ENCODE measurements around the gene POGLUT2. TPM values are rescaled to one million over a fixed set of nuclear protein-coding genes. Genes with fewer than 3 reads are reported as not detected.

The POGLUT2 gene
- total RNA-seq, 1 donor from 2014 or later: 28.5 TPM

DNA sequence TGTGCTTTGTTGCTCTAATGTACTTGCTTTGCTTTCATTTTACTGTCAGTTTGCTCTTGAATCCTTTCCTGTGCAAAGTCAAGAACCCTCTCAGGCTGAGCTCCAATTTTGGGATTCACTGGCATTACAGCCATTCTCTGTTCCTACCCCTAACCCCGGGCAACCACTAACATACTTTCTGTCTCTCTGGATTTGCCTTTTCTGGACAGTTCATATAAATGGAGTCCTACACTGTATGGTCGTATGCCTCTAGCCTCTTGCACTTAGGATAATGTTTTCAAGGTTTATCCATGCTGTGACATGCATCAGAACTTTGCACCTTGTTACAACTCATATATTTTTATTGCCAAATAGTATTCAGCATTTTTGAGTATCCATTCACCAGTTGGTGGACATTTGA lies 22.5 kb downstream of the POGLUT2 start:
- Mint-ChIP-seq H3K27ac (no peak overlapping the region), H3K36me3 (peaks cover 7% of the 10 kb centered on the region), H3K4me1 (ENCODE audit: unreplicated experiment) (peaks cover 6% of the 10 kb centered on the region), H3K9me3 (no peaks in the 10 kb centered on the region), H3K4me3 (no peak overlapping the region), H3K27me3 (no peaks in the 10 kb centered on the region)
- no peak for DNase-seq (ENCODE audit: extremely low spot score, unreplicated experiment)
- TF ChIP-seq CTCF (conservative IDR thresholded peaks at IDR 0.05): no peak

DNA sequence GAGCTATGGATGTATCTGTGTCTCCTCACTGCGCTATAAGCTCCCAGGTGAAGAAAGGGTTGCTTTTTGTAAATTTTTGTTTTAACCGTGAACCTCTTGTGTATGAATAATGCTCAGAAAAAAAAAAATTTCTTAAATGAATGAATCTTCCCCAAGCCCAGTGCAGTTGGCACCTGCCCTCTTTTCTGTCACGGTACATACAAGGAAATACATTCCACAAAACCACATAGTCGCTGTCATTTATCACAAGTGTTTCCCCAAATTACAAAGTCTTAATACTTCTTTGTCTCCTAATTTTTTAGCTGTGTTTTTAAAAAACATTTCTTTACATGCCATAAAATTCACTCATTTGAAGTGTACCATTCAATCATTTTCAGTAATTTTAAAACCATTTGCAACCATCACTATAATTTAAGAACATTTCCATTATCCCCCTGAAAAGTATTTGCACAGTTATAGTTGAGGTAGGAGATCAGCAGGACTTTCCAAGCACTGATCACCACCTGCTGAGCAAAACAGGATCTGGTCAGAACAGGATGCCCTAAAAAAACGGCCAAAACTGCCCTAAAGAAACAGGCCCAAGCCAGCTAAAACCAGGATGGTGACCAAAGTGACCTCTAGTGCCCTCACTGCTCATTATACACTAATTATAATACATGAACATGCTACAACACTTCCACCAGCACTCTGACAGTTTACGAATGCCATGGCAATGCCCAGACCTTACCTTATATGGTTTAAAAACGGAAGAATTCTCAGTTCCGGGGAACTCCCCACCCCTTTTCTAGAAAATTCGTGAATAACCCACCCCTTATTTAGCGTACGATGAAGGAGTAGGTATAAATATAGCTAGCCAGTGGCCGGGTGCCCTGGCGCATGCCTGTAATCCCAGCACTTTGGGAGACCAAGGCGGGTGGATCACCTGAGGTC lies 23.9 kb downstream of the POGLUT2 start:
- Mint-ChIP-seq H3K27me3 (no peaks in the 10 kb centered on the region), H3K36me3 (peaks cover 4% of the 10 kb centered on the region), H3K9me3 (no peaks in the 10 kb centered on the region), H3K4me1 (ENCODE audit: unreplicated experiment) (peaks cover 8% of the 10 kb centered on the region), H3K4me3 (peak overlapping the region; percentile 87), H3K27ac (peak overlapping the region; percentile 52)
- no peak for DNase-seq (ENCODE audit: extremely low spot score, unreplicated experiment)
- TF ChIP-seq CTCF (conservative IDR thresholded peaks at IDR 0.05): no peak

DNA sequence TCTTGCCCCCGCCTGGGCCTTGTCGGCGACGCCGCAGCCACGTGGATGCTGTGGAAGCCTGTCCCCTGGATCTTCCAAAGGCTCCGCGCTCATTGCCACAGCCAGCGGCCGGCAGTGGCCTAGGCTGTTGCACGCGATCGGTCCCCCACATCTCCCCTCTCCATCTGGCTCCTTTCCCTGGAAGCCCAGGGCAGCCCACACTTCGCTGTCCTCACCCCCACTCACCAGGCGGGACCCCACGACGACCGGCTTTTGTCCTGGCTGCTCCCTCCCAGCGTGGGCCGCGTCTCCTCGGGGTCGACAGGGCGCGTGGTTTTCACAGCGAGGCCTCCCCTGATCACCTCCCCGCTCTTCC lies 24.6 kb downstream of the POGLUT2 start:
- Mint-ChIP-seq H3K4me1 (ENCODE audit: unreplicated experiment) (peaks cover 8% of the 10 kb centered on the region), H3K9me3 (no peaks in the 10 kb centered on the region), H3K27me3 (no peaks in the 10 kb centered on the region), H3K4me3 (peak overlapping the region; percentile 87), H3K27ac (peak overlapping the region; percentile 57), H3K36me3 (peaks cover 4% of the 10 kb centered on the region)
- no peak for TF ChIP-seq CTCF (conservative IDR thresholded peaks at IDR 0.05)
- no peak for DNase-seq (ENCODE audit: extremely low spot score, unreplicated experiment)

DNA sequence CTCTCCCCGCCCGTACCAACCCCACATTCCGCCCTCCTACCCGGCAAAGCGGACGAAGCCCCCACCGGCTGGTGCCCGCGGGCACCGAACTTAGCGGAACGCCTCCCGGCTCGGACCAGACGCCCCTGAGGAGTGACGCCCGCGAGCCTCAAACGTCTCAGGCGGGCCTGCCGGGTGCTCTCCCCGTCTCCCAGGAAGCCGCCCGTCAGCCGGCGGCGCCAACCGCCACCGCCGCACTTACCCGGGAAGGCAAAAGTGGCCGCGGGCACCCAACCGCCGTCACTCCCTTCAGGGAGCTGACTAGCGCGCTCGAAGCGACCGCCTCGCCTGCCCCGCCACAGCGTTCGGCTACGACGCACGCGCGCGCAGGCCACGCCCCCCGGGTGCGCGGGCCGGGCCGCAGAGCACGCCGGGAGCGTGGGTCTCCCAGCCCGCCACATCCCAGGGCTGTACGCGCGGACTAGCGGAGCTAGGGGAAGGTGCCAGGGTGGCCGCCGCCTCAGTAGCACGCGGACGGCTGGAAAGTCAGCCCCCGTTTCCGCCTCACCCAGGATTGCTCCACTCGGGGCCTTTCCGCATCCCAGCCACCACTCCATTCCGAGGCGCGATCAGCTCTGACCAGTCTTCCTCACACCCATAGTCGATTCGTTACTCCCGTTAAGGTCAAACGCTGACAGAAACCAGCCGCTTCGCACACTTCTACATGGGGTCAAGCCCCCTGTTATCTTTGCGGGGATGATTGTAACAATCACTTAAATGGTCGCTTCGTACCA lies 25.1 kb downstream of the POGLUT2 start, which contains the start of gene TEX30:
Gene TEX30 (minus strand): TSS at position 346 of the 773 bp plus-strand sequence. CDS start 3,760 bp downstream, outside the sequence.
- no peaks in the 10 kb centered on the region for H3K27me3 Mint-ChIP-seq
- H3K27ac Mint-ChIP-seq: peak within 1 kb of the TSS; percentile 79
- H3K4me1 Mint-ChIP-seq (ENCODE audit: unreplicated experiment): peaks cover 8% of the 10 kb centered on the region
- TF ChIP-seq CTCF (conservative IDR thresholded peaks at IDR 0.05): peak; percentile 44
- H3K9me3 Mint-ChIP-seq: no peaks in the 10 kb centered on the region
- peak; percentile 90 for DNase-seq (ENCODE audit: extremely low spot score, unreplicated experiment)
- peak within 1 kb of the TSS; percentile 87 for H3K4me3 Mint-ChIP-seq
- peaks cover 4% of the 10 kb centered on the region for H3K36me3 Mint-ChIP-seq

DNA sequence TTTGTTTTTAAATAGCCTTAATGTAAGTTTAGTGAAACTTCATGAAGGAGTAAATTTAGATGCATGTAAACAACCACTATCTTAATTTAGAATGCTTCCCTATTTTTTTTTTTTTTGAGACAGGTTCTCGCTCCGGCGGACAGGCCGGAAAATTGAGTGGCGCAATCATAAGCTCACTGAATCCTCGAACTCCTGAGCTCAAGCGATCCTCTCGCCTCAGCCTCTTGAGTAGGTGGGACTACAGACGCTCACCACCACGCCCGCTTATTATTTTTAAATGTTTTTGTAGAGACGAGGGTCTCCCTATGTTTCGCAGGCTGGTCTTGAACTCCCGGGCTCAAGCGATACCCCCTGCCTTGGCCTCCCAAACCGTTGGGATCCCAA lies 26.7 kb downstream of the POGLUT2 start:
- no peak for TF ChIP-seq CTCF (conservative IDR thresholded peaks at IDR 0.05)
- Mint-ChIP-seq H3K4me3 (peak overlapping the region; percentile 87), H3K4me1 (ENCODE audit: unreplicated experiment) (peaks cover 8% of the 10 kb centered on the region), H3K27me3 (no peaks in the 10 kb centered on the region), H3K36me3 (peaks cover 4% of the 10 kb centered on the region), H3K9me3 (no peaks in the 10 kb centered on the region), H3K27ac (no peak overlapping the region)
- DNase-seq (ENCODE audit: extremely low spot score, unreplicated experiment): no peak

All from type B pancreatic cell (in vitro differentiated cells).